Common myeloid progenitor, CD34-positive (primary cell): ENCODE results near the gene SEC61B. TPM values are rescaled to one million over a fixed set of nuclear protein-coding genes. Genes with fewer than 3 reads are reported as not detected.

Experiments used
- CTCF ChIA-PET: fragments of 350-600 bp; sonication (Branson Sonifier 250); formaldehyde crosslinking; loops from one replicate; lab custom pipeline; 2021; ENCODE audit warnings: antibody characterized with exemption; lab: Charles Lee
- POLR2A ChIA-PET: fragments of 350-600 bp; sonication (Branson Sonifier 250); formaldehyde crosslinking; loops from one replicate; lab custom pipeline; 2021; ENCODE audit warnings: antibody characterized with exemption; lab: Charles Lee
- DNase-seq, 3 donors: peaks; one replicate each; pipeline versions ENCODE4 v3.0.0 to v3.0.0-alpha.2; 2013
- H3K27ac ChIP-seq, 2 experiments: 1 replicate in 1 of 2; 2 replicates in 1 of 2; pipeline ENCODE4 v1.7.0; 2013; ENCODE audit warnings: inconsistent platforms in 2 of 2, low read length in 2 of 2, mild to moderate bottlenecking in 2 of 2, low read depth in 1 of 2, moderate library complexity in 1 of 2; ENCODE audit not compliant: severe bottlenecking in 2 of 2, insufficient read depth in 1 of 2, poor library complexity in 1 of 2
- H3K27me3 ChIP-seq, 5 experiments: replicated peaks in 2 of 5; 1 replicate in 3 of 5; 2 replicates in 2 of 5; pipeline versions ENCODE4 v1.6.1 to v1.7.0; 2013; ENCODE audit warnings: low read length in 4 of 5, mild to moderate bottlenecking in 2 of 5, moderate library complexity in 2 of 5, inconsistent platforms in 1 of 5; ENCODE audit not compliant: insufficient read depth in 5 of 5, control insufficient read depth in 4 of 5
- H3K36me3 ChIP-seq, 4 experiments: 1 replicate in 2 of 4; 2 replicates in 2 of 4; pipeline versions ENCODE4 v1.6.1 to v1.7.0; 2013; ENCODE audit warnings: low read length in 3 of 4, control low read depth in 1 of 4, mild to moderate bottlenecking in 1 of 4; ENCODE audit not compliant: control insufficient read depth in 4 of 4, insufficient read depth in 4 of 4
- H3K4me1 ChIP-seq, 4 experiments: 1 replicate in 3 of 4; 2 replicates in 1 of 4; pipeline versions ENCODE4 v1.6.1 to v1.7.1; 2013; ENCODE audit warnings: low read length in 3 of 4, mild to moderate bottlenecking in 3 of 4, control low read depth in 1 of 4, inconsistent platforms in 1 of 4, moderate library complexity in 1 of 4; ENCODE audit not compliant: control insufficient read depth in 4 of 4, insufficient read depth in 4 of 4; ENCODE audit errors: control extremely low read depth in 1 of 4
- H3K4me3 ChIP-seq, 7 experiments: 1 replicate in 4 of 7; 2 replicates in 3 of 7; pipeline versions ENCODE4 v1.5.1 to v1.7.0; 2013; ENCODE audit warnings: mild to moderate bottlenecking in 7 of 7, low read length in 6 of 7, moderate library complexity in 6 of 7, inconsistent platforms in 2 of 7, low read depth in 2 of 7, control low read depth in 1 of 7; ENCODE audit not compliant: insufficient read depth in 4 of 7, control insufficient read depth in 1 of 7; ENCODE audit errors: extremely low read depth in 1 of 7
- H3K9me3 ChIP-seq, 5 experiments: 1 replicate in 4 of 5; 2 replicates in 1 of 5; pipeline versions ENCODE4 v1.6.1 to v1.7.1; 2013; ENCODE audit warnings: low read length in 4 of 5, mild to moderate bottlenecking in 2 of 5, inconsistent platforms in 1 of 5, low read depth in 1 of 5, moderate library complexity in 1 of 5; ENCODE audit not compliant: control insufficient read depth in 4 of 5, insufficient read depth in 2 of 5; ENCODE audit errors: control extremely low read depth in 1 of 5
- WGBS: methylation state at CpG from one replicate; pipeline ENCODE4 v1.1.5; 2013; ENCODE audit not compliant: insufficient coverage; 5-methylcytosine and 5-hydroxymethylcytosine counted together
- polyA plus RNA-seq: library from polyadenylated mRNA; unstranded; fragments of 120-200 nt; gene quantifications from one replicate; pipeline ENCODE4 v1.2.1, GENCODE V29; 2013

Gene SEC61B
- polyA plus RNA-seq = 148 TPM

GRCh38 chr9:99221621-99222415, at the start of gene SEC61B, which contains the start of gene ALG2:
SEC61B (plus strand) TSS chr9:99222282; CDS start chr9:99222364, 82 bp downstream.
ALG2 (minus strand) TSS chr9:99221942; CDS start chr9:99221894, 48 bp downstream.
- no peaks in the 10 kb centered on the region for H3K9me3 ChIP-seq
- H3K27ac ChIP-seq = peak within 1 kb of the TSS; percentile 99 to 100
- ChIA-PET CTCF (interaction anchor here (0.9 to 4.7 kb wide), 11 partner anchors 8 to 1216 kb away, joined by 3 to 43 read pairs (median 4); no protein-coding TSS in a partner anchor), POLR2A (interaction anchor here (0.6 to 1.9 kb wide), 7 partner anchors 10 to 598 kb away, joined by 3 to 9 read pairs (median 4); no protein-coding TSS in a partner anchor)
- DNase-seq = peak; percentile 96 to 97 (median 97)
- H3K36me3 ChIP-seq = peaks cover 13 to 48% (median 29%) of the 10 kb centered on the region in 4 experiments
- H3K27me3 ChIP-seq = no peaks in the 10 kb centered on the region
- 0% methylated on average over 70 of the region's 70 CpGs for WGBS
- H3K4me1 ChIP-seq = peaks cover 16 to 37% (median 24%) of the 10 kb centered on the region in 4 experiments
- peak within 1 kb of the TSS; percentile 86 to 99 (median 93) for H3K4me3 ChIP-seq

- DNase-seq = no peak
- H3K4me3 ChIP-seq = no peak overlapping the region
- ChIA-PET CTCF (interaction anchor here (0.6 to 13.3 kb wide), 4 partner anchors 10 to 1418 kb away, joined by 3 to 148 read pairs (median 17); no protein-coding TSS in a partner anchor), POLR2A (no interaction called here)
- 93% methylated on average over 6 of the region's 10 CpGs for WGBS
- no peaks in the 10 kb centered on the region for H3K27me3 ChIP-seq
- no peak overlapping the region for H3K27ac ChIP-seq
- H3K4me1 ChIP-seq = no peaks in the 10 kb centered on the region
- no peaks in the 10 kb centered on the region for H3K36me3 ChIP-seq
- H3K9me3 ChIP-seq = no peaks in the 10 kb centered on the region
Measured at GRCh38 chr9:99173570-99174504, 48.2 kb upstream of the SEC61B start.

GRCh38 chr9:99176527-99177013, 45.5 kb upstream of the SEC61B start:
- Histone ChIP-seq H3K27me3 (no peaks in the 10 kb centered on the region), H3K36me3 (no peaks in the 10 kb centered on the region), H3K4me3 (no peak overlapping the region), H3K27ac (no peak overlapping the region), H3K4me1 (peaks cover 3 to 14% (median 8%) of the 10 kb centered on the region in 4 experiments), H3K9me3 (no peaks in the 10 kb centered on the region)
- DNase-seq = no peak
- POLR2A ChIA-PET = no interaction called here
- CTCF ChIA-PET = interaction anchor here (1.3 to 13.3 kb wide), 3 partner anchors 9 to 13 kb away, joined by 3 to 148 read pairs (median 4); no protein-coding TSS in a partner anchor
- 100% methylated on average over 4 of the region's 4 CpGs for WGBS

GRCh38 chr9:99177576-99178366, 44.3 kb upstream of the SEC61B start:
- Histone ChIP-seq H3K4me1 (peaks cover 7 to 23% (median 16%) of the 10 kb centered on the region in 4 experiments), H3K9me3 (no peaks in the 10 kb centered on the region), H3K36me3 (no peaks in the 10 kb centered on the region), H3K4me3 (no peak overlapping the region), H3K27ac (no peak overlapping the region), H3K27me3 (no peaks in the 10 kb centered on the region)
- DNase-seq = no peak
- 96% methylated on average over 4 of the region's 8 CpGs for WGBS
- ChIA-PET POLR2A (no interaction called here), CTCF (interaction anchor here (13.3 kb wide), 1 partner anchor 14 kb away, joined by 148 read pairs; no protein-coding TSS in a partner anchor)

GRCh38 chr9:99178912-99179872, 42.9 kb upstream of the SEC61B start:
- H3K4me3 ChIP-seq = no peak overlapping the region
- 97% methylated on average over 15 of the region's 17 CpGs for WGBS
- H3K9me3 ChIP-seq = no peaks in the 10 kb centered on the region
- H3K36me3 ChIP-seq = no peaks in the 10 kb centered on the region
- H3K27ac ChIP-seq = no peak overlapping the region
- CTCF ChIA-PET = interaction anchor here (0.5 to 13.3 kb wide), 2 partner anchors 16 to 989 kb away, joined by 3 to 148 read pairs; no protein-coding TSS in a partner anchor
- H3K27me3 ChIP-seq = no peaks in the 10 kb centered on the region
- POLR2A ChIA-PET = no interaction called here
- peaks cover 7 to 27% (median 22%) of the 10 kb centered on the region in 4 experiments for H3K4me1 ChIP-seq
- DNase-seq = no peak
